CD4-positive, alpha-beta T cell treated with Interleukin-15 for 1 hour (primary cell): Measurements from ENCODE around the gene POU6F2.

Experiments
- DNase-seq: peaks from one replicate; pipeline ENCODE4 v3.0.0-alpha.2; 2020

The POU6F2 gene

GRCh38 chr7:39073432-39073831 lies 95.7 kb downstream of the POU6F2 start:
- DNase-seq: no peak

GRCh38 chr7:39075210-39075609 lies 97.5 kb downstream of the POU6F2 start:
- no peak for DNase-seq

- no peak for DNase-seq
These were observed 106.1 kb downstream of the POU6F2 start for GRCh38 chr7:39083781-39084180.

GRCh38 chr7:39084349-39084748 lies 106.6 kb downstream of the POU6F2 start:
- DNase-seq: no peak

- DNase-seq: no peak
These were observed 107.5 kb downstream of the POU6F2 start for GRCh38 chr7:39085189-39085588.

GRCh38 chr7:39085590-39086049 lies 107.9 kb downstream of the POU6F2 start:
- DNase-seq: no peak

- no peak for DNase-seq
These were observed 109.1 kb downstream of the POU6F2 start for GRCh38 chr7:39086638-39087360.

GRCh38 chr7:39088730-39089593 lies 111.3 kb downstream of the POU6F2 start:
- DNase-seq: no peak

- no peak for DNase-seq
These were observed 113.4 kb downstream of the POU6F2 start for GRCh38 chr7:39091145-39091544.

- no peak for DNase-seq
These were observed 114.1 kb downstream of the POU6F2 start for GRCh38 chr7:39091774-39092173.

- DNase-seq: no peak
These were observed 117.0 kb downstream of the POU6F2 start for GRCh38 chr7:39094731-39095130.

GRCh38 chr7:39095875-39096619 lies 118.3 kb downstream of the POU6F2 start:
- DNase-seq: no peak

GRCh38 chr7:39098506-39098905 lies 120.8 kb downstream of the POU6F2 start:
- DNase-seq: no peak

GRCh38 chr7:39099146-39099545 lies 121.4 kb downstream of the POU6F2 start:
- no peak for DNase-seq

GRCh38 chr7:39100270-39100669 lies 122.6 kb downstream of the POU6F2 start:
- DNase-seq: no peak

- no peak for DNase-seq
These were observed 124.5 kb downstream of the POU6F2 start for GRCh38 chr7:39102234-39102633.

GRCh38 chr7:39105720-39106119 lies 128.0 kb downstream of the POU6F2 start:
- no peak for DNase-seq

GRCh38 chr7:39125846-39126245 lies 148.1 kb downstream of the POU6F2 start:
- no peak for DNase-seq

- DNase-seq: no peak
These were observed 149.3 kb downstream of the POU6F2 start for GRCh38 chr7:39127058-39127457.

- no peak for DNase-seq
These were observed 150.7 kb downstream of the POU6F2 start for GRCh38 chr7:39128287-39128843.

- DNase-seq: no peak
These were observed 152.6 kb downstream of the POU6F2 start for GRCh38 chr7:39130274-39130673.

- no peak for DNase-seq
These were observed 153.3 kb downstream of the POU6F2 start for GRCh38 chr7:39130857-39131526.
